SU-DHL-6 (cell line): ENCODE measurements around the gene TWNK.

Experiments
- CTCF ChIP-seq: fragments of 200-600 bp; sonication (generic); IDR thresholded peaks from one replicate; pipeline ENCODE4 v1.5.1; 2017; ENCODE audit warnings: antibody characterized with exemption, mild to moderate bottlenecking, low read length, moderate library complexity; ENCODE audit not compliant: insufficient read depth, poor library complexity, severe bottlenecking
- EZH2phosphoT487 ChIP-seq: fragments of 200-600 bp; sonication (generic), shearing (Covaris generic); conservative IDR thresholded peaks from 2 replicates; pipeline ENCODE4 v1.6.1; 2018; ENCODE audit warnings: mild to moderate bottlenecking, antibody characterized with exemption, low read length, moderate library complexity, mixed read lengths

- TF ChIP-seq CTCF (no peak), EZH2phosphoT487 (no peak)
These were observed 12.4 kb downstream of the TWNK start, which contains the start of gene LZTS2 for GRCh38 chr10:100999742-101000126.
